ENCODE results near the gene TICAM1. TPM values are rescaled to one million over a fixed set of nuclear protein-coding genes. Genes with fewer than 3 reads are reported as not detected.

TICAM1 gene
- 10 to 100 TPM in 1 of 4 donors, 1 to 10 TPM in 3; 3.5 to 10.8 (median 4.7) TPM for total RNA-seq

- H3K9me3 ChIP-seq, result no peaks in the 10 kb centered on the region
- no peaks in the 10 kb centered on the region for H3K36me3 ChIP-seq
- 0 to 1% methylated on average over 20 to 21 of the region's 52 CpGs for WGBS, 2 donors
- no peaks in the 10 kb centered on the region for H3K27me3 ChIP-seq
- H3K4me1 ChIP-seq, result peaks cover 0 to 32% (median 4%) of the 10 kb centered on the region in 4 donors
- TF ChIP-seq POLR2A (IDR thresholded peaks at IDR 0.05), result peak; percentile 47 to 68
- TF ChIP-seq CTCF (IDR thresholded peaks at IDR 0.05), result peak in 1 of 5 experiments; percentile 41
- TF ChIP-seq EP300 (IDR thresholded peaks at IDR 0.05), result peak in 1 of 2 donors; percentile 81
- DNase-seq (ENCODE audit: low spot score in 2 of 2), result peak; percentile 35 to 37
- peak within 1 kb of the TSS; percentile 70 to 98 (median 83) for H3K4me3 ChIP-seq
- peak within 1 kb of the TSS; percentile 34 to 96 (median 90) for H3K27ac ChIP-seq
Measured at GRCh38 chr19:4831304-4831978, at the start of gene TICAM1. TICAM1 (minus strand) TSS chr19:4831712; CDS start chr19:4818377, 13,335 bp downstream.

- TF ChIP-seq POLR2A (IDR thresholded peaks at IDR 0.05) (no peak), CTCF (IDR thresholded peaks at IDR 0.05) (no peak), EP300 (IDR thresholded peaks at IDR 0.05) (no peak)
- H3K4me1 ChIP-seq, result peaks cover 0 to 20% (median 7%) of the 10 kb centered on the region in 4 donors
- no peak overlapping the region for H3K4me3 ChIP-seq
- peaks cover 0 to 11% of the 10 kb centered on the region in 2 donors for H3K27me3 ChIP-seq
- 91 to 92% methylated on average over 11 of the region's 11 CpGs for WGBS, 2 donors
- H3K9me3 ChIP-seq, result no peaks in the 10 kb centered on the region
- no peaks in the 10 kb centered on the region for H3K36me3 ChIP-seq
- peak overlapping the region; percentile 58 to 89 (median 78) for H3K27ac ChIP-seq
- no peak for DNase-seq (ENCODE audit: low spot score in 2 of 2)
Measured at GRCh38 chr19:4879041-4879440, 47.5 kb upstream of the TICAM1 start.

- no peaks in the 10 kb centered on the region for H3K9me3 ChIP-seq
- peak overlapping the region; percentile 58 to 89 (median 78) for H3K27ac ChIP-seq
- H3K4me1 ChIP-seq, result peaks cover 0 to 20% (median 7%) of the 10 kb centered on the region in 4 donors
- TF ChIP-seq POLR2A (IDR thresholded peaks at IDR 0.05), result no peak
- TF ChIP-seq CTCF (IDR thresholded peaks at IDR 0.05), result peak in 1 of 5 experiments; percentile 2
- TF ChIP-seq EP300 (IDR thresholded peaks at IDR 0.05), result peak in 1 of 2 donors; percentile 25
- no peak for DNase-seq (ENCODE audit: low spot score in 2 of 2)
- H3K36me3 ChIP-seq, result no peaks in the 10 kb centered on the region
- no peak overlapping the region for H3K4me3 ChIP-seq
- WGBS, 2 donors, result 31 to 32% methylated on average over 21 to 23 of the region's 23 CpGs
- H3K27me3 ChIP-seq, result peaks cover 0 to 11% of the 10 kb centered on the region in 2 donors
Measured at GRCh38 chr19:4878491-4878968, 47.0 kb upstream of the TICAM1 start.

- 25 to 41% methylated on average over 20 to 26 of the region's 30 CpGs for WGBS, 2 donors
Measured at GRCh38 chr19:4877753-4878490, 46.4 kb upstream of the TICAM1 start.

More at GRCh38 chr19:4877753-4878490, 46.4 kb upstream of the TICAM1 start:
- Histone ChIP-seq H3K27ac (peak overlapping the region; percentile 58 to 89 (median 78)), H3K4me3 (no peak overlapping the region), H3K36me3 (no peaks in the 10 kb centered on the region), H3K9me3 (no peaks in the 10 kb centered on the region), H3K27me3 (peaks cover 0 to 11% of the 10 kb centered on the region in 2 donors), H3K4me1 (peaks cover 0 to 20% (median 7%) of the 10 kb centered on the region in 4 donors)
- TF ChIP-seq CTCF (IDR thresholded peaks at IDR 0.05) (peak in 1 of 5 experiments; percentile 3), EP300 (IDR thresholded peaks at IDR 0.05) (peak; percentile 20 to 85), POLR2A (IDR thresholded peaks at IDR 0.05) (no peak)
- peak in 1 of 2 donors; percentile 21 for DNase-seq (ENCODE audit: low spot score in 2 of 2)

Measured in tibial nerve (tissue), 4 donors.